GM06990 (cell line): Measurements from ENCODE around the gene FADS1.

Experiments
- DNase-seq: peaks from one replicate; pipeline ENCODE4 v3.0.0-alpha.2; 2011; ENCODE audit not compliant: insufficient read length; ENCODE audit errors: extremely low read depth
- H3K27me3 ChIP-seq: replicated peaks from 2 replicates; pipeline ENCODE4 v1.6.0; 2011; ENCODE audit warnings: low read length; ENCODE audit not compliant: control insufficient read depth, insufficient read depth
- H3K36me3 ChIP-seq: 2 replicates; pipeline ENCODE4 v1.5.1; 2011; ENCODE audit warnings: low read length; ENCODE audit not compliant: control insufficient read depth, insufficient read depth
- H3K4me3 ChIP-seq: replicated peaks from 2 replicates; pipeline ENCODE4 v1.5.1; 2011; ENCODE audit warnings: low read depth, mild to moderate bottlenecking, control low read depth, low read length
- TF ChIP-seq, protein P1 (sequence below): IDR thresholded peaks from 2 replicates; pipeline ENCODE4 v1.5.1; 2011; ENCODE audit warnings: low read length, control low read depth, mild to moderate bottlenecking, inconsistent platforms; ENCODE audit not compliant: insufficient read depth, poor library complexity, severe bottlenecking

Gene FADS1

DNA sequence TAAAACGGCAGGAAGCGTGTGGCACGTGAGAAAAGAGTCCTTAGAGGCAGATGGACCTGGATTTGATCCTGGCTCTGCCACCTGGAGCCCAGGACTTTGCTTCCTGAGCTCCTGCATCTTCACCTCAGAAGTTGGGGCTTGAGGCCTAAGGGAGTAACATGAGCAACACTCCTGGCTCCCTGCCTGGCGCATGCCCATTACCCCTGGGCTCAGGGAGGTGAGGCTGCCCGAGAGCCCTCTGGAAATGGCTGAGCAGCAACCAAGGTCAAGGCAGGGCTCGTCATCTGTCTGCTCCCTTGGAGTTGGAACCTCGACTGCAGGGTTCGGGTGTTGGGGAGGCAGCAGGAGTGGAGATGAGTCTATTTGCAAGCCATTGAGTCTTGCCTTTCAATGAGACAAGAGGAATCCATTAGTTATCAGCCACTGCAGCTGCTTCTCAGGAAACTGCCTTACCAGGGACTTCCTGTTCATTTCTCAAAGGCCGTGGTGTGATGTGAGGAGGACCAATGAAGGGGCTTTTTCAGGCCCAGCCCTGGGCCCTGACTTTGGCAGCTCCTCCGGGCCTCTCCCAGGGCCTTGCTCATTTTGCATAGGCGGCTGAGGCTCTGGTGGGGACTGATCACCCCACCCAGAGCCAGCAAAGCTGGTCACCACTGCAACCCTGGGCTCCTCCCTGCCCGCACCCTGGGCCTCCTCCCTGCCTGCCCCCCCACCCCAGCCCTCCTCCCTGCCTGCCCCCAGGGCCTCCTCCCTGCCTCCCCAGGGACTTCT is 17.7 kb upstream of the FADS1 start:
- Histone ChIP-seq H3K27me3 (no peaks in the 10 kb centered on the region), H3K36me3 (peaks cover 19% of the 10 kb centered on the region), H3K4me3 (0 out of 2 replicates have a peak overlapping the region, but pooled peaks have one; percentile 23)
- DNase-seq: peak; percentile 85
- TF ChIP-seq, protein P1, sequence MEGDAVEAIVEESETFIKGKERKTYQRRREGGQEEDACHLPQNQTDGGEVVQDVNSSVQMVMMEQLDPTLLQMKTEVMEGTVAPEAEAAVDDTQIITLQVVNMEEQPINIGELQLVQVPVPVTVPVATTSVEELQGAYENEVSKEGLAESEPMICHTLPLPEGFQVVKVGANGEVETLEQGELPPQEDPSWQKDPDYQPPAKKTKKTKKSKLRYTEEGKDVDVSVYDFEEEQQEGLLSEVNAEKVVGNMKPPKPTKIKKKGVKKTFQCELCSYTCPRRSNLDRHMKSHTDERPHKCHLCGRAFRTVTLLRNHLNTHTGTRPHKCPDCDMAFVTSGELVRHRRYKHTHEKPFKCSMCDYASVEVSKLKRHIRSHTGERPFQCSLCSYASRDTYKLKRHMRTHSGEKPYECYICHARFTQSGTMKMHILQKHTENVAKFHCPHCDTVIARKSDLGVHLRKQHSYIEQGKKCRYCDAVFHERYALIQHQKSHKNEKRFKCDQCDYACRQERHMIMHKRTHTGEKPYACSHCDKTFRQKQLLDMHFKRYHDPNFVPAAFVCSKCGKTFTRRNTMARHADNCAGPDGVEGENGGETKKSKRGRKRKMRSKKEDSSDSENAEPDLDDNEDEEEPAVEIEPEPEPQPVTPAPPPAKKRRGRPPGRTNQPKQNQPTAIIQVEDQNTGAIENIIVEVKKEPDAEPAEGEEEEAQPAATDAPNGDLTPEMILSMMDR: no peak

GRCh38 chr11:61833926-61834277 is 17.1 kb upstream of the FADS1 start:
- TF ChIP-seq, protein P1: no peak
- DNase-seq: no peak
- Histone ChIP-seq H3K27me3 (no peaks in the 10 kb centered on the region), H3K36me3 (peaks cover 18% of the 10 kb centered on the region), H3K4me3 (no peak overlapping the region)

- Histone ChIP-seq H3K4me3 (no peak overlapping the region), H3K36me3 (peaks cover 13% of the 10 kb centered on the region), H3K27me3 (no peaks in the 10 kb centered on the region)
- TF ChIP-seq, protein P1: no peak
- no peak for DNase-seq
Measured at GRCh38 chr11:61833471-61833870, 16.7 kb upstream of the FADS1 start.

DNA sequence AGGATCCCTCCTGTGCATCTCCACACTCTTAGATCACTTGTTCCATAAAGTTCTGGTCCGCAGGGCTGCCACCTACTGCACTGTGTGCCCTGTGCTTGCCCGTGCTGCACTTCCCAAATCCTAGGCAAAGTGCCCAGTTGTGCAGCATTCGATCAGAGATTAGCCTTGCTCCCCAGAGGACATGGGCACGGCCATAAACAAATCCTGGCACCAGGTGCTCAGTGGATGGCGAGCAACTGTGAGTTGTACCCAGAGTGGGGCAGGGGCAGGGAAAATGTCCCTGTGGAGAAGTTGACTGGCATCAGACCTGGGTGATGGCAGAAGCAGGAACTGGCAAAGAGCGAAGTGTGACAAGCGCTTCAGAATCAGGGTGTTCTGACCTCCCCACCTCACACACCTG is 16.0 kb upstream of the FADS1 start:
- TF ChIP-seq, protein P1: no peak
- H3K4me3 ChIP-seq: no peak overlapping the region
- DNase-seq: no peak
- H3K36me3 ChIP-seq: peaks cover 8% of the 10 kb centered on the region
- no peaks in the 10 kb centered on the region for H3K27me3 ChIP-seq

GRCh38 chr11:61832207-61832606 is 15.4 kb upstream of the FADS1 start:
- Histone ChIP-seq H3K36me3 (peaks cover 3% of the 10 kb centered on the region), H3K4me3 (no peak overlapping the region), H3K27me3 (no peaks in the 10 kb centered on the region)
- TF ChIP-seq, protein P1: no peak
- DNase-seq: no peak
